Measurements from ENCODE around the gene ACTN3.
"Not testable (repeated sequence)": the region's sequence is repeated elsewhere in the genome, so short reads cannot be mapped to it uniquely, and the experiment has no call there.

ACTN3 gene

DNA sequence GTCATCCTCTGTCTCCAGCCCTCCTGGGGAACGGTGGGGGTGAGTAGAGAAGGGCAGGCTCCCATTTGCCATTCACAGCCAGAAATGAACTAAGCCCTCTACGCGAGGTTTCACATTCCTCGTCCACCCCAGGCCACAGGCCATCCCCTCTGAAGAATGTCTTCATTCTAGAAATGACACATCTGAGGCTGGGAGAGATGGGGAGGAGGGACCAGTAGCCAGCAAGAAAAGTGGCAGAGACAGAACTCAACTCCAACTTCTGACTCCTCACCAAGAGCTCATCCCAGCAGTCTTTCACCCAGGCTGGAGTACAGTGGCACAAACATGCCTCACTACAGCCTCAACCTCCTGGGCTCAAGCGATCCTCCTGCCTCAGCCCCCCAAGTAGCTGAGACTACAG lies 18.3 kb downstream of the ACTN3 start:
- no peak for DNase-seq (ENCODE audit: low read depth)

GRCh38 chr11:66566221-66566620 lies 19.5 kb downstream of the ACTN3 start:
- DNase-seq (ENCODE audit: low read depth) = no peak

DNA sequence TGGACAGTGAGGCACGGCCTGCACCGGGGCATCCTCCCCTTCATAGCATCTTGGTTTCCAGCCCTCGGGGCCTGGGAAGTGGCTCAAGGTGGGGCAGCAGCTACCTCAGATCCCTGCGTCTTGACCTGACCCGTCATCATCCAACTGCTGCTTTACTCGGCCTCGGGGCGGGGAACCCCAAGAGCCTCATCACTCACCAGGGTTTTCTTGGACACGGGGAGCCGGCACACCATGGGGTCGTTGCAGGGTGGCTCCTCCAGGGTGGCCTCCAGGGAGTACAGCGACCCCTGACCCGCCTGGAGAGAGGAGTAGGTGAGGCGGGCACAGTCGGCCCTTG lies 21.1 kb downstream of the ACTN3 start:
- DNase-seq (ENCODE audit: low read depth) = no peak

DNA sequence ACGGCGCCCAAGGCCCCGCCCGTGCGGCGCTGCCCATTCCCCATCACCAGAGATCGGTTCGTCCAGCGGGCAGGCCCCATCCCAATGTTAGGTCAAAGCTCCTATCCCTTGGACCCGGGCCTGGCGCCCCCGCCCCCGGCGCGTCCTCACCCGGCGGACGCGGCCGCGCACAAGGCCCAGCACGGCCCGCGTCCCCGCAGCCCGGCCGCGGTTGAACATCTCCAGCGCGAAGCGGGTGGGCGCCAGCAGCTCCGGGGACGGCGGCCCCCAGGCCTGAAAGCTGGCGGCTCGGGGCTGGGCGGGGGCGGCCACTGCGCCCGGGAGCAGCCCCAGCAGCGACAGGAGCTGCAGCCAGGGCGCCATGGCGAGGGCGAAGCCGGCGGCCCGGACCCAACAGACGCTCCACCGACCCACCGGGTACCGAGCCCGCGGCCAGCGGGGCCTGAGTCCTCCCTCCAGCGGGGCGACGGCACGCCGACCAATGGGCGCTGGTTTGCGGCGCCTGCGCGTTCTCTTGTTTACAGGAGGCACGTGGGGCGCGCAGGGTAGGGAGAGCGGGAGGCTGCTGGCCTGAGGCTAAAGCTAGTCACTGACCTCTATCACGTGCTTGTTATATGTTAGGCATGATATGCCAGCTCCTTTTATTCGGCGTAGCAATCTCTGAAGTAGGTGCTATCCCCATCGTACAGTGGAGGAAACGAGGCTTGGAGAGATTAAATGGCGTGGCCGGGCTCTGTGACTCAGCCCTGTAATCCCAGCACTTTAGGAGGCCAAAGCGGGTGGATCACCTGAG lies 21.6 kb downstream of the ACTN3 start, which contains the start of gene CTSF:
Gene CTSF (minus strand): TSS at position 483 of the 793 bp plus-strand sequence. CDS start 120 bp downstream, at position 363.
- peak; percentile 57 for DNase-seq (ENCODE audit: low read depth)

DNA sequence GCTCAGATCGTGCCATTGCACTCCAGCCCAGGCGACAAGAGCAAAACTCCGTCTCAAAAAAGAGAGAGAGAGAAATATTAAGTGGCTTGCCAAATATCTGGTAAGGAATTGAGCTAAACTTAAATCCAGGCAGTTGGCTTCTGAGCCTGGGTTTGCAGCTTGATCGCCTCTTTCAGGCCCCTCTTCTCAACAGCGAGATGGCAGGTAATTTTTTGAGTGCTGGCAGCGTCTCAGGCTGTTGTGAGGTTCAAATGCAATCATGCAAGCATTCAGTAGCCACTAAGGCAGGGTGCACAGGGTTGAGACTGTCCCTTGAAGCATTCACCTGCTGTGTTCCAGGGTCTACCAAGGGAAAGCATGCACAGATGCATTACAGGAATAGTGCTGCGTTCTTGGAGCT lies 22.4 kb downstream of the ACTN3 start:
- no peak for DNase-seq (ENCODE audit: low read depth)

- DNase-seq (ENCODE audit: low read depth) = no peak
Observed at GRCh38 chr11:66570079-66570849, 23.6 kb downstream of the ACTN3 start.

DNA sequence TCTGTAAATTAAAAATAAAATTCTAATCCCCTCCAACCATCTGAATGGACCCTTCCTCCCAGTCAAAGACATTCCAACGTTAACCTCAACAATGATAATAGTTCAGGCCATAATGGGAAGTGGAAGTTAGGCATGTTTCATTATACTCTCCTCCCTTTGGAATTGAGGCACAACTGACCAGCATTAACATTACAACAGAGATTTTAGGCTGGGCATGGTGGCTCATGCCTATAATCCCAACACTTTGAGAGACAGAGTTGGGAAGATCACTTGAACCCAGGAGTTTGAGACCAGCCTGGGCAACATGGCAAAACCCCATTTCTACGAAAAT lies 24.1 kb downstream of the ACTN3 start:
- DNase-seq (ENCODE audit: low read depth) = no peak

DNA sequence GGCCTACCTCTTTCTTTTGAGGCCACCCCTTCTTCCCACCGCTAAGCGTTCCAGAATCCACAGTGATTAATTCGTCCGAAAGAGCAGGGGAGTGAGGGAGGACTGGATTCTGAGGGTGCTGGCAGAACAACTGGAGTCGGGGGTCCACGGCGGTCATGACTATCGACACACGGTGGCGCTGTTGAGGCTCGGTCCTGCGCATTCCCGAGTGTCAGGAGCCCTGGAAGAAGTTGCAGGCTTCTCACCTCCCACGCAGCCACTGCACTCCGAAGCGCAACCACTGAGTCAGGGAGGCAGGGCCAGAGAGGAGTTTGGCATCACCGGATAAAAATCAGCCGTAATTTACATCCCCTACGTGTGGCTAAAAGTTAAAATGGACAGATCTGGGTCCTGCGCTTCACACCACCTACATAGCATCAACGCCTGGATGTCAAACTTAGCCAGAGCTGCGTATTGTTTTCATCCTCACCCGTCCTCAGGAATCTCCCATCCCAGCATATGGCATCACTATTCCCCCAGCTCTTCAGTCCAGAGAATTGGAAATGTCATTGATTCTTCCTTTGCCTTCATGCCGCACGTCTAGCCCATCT lies 32.4 kb downstream of the ACTN3 start:
- DNase-seq (ENCODE audit: low read depth) = peak; percentile 73

DNA sequence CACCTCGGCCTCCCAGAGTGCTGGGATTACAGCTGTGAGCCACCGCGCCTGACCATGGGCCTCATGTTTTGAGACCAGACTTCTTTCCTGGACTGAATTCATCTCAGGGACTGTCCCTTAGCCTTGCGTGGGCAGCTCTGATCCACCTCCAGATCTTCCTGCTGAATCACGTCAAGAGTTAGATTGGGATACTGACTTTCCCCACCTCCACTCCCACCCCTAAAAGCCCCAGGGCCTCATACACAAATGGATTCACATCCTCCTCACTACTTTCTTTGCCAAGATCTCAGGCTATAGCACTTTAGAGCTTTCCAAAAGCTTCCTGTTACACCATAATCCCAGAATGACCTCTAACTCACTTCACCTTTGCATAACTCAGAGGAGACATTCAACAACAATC lies 34.1 kb downstream of the ACTN3 start:
- no peak for DNase-seq (ENCODE audit: low read depth)

DNA sequence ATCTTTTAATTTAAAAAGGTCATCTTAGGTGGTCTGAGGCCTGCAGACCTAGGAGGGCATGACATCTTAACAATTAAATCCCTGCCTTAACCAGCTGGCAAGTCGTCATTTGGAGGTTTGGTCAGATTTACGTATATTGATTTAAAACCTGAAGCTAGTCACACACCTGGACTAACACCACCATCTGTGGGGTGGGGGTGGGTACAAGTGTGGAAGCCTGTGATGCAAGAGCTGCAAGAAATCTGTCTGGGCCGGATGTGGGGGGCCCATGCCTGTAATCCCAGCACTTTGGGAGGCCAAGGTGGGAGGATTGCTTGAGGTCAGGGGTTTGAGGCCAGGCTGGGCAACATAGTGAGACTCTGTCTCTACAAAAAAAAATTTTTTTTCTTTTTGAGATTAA lies 34.6 kb downstream of the ACTN3 start:
- no peak for DNase-seq (ENCODE audit: low read depth)

- not testable (repeated sequence) for DNase-seq (ENCODE audit: low read depth)
Observed at GRCh38 chr11:66582565-66583147, 36.0 kb downstream of the ACTN3 start.

GRCh38 chr11:66585447-66585846 lies 38.7 kb downstream of the ACTN3 start:
- not testable (repeated sequence) for DNase-seq (ENCODE audit: low read depth)

- DNase-seq (ENCODE audit: low read depth) = no peak
Observed at GRCh38 chr11:66586136-66586535, 39.4 kb downstream of the ACTN3 start.

DNA sequence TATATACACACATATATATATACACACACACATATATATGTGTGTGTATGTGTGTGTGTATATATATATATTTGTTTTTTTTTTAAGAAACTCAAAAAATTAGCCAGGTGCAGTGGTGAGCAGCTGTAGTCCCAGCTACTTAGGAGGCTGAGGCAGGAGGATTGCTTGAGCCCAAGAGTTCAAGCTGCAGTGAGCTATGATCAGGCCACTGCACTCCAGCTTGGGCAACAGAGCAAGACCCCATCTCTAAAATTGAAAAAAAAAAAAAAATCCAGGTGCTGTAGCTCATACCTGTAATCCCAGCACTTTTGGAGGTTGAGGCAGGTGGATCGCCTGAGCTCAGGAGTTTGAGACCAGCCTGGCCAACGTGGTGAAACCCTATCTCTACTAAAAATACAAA lies 42.6 kb downstream of the ACTN3 start:
- DNase-seq (ENCODE audit: low read depth) = not testable (repeated sequence)

DNA sequence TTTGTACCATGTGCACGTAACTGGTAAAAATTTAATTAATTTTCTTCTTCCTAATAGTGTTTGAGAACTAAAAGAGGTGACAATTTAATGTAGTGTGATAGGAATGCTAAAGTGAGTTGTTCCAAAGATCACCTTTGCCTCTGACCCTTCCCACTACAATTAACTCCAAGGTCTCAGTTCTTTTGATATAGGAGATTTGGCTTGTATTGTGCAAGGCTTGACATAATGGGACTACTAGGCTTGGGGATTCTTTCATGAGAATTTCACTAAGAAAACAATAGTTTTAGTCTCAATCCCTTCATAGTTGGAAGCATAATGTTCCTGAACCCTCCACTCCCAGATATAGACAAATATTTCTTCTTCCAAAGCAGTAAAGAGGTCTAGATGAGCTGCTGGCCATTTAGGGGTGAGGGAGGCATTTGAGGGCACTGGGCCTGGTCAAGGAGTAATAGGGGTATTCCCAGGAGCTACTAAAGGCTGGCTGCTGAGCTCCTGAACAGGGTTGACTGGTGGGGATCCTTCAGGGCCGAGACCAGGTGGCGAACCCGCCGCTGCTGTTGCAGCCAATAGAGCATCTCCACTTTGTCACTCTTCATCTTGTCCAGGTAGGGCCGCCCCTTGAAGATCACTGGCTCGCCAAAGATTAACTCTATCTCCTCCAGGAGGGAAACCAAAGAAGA lies 43.4 kb downstream of the ACTN3 start:
- no peak for DNase-seq (ENCODE audit: low read depth)

DNA sequence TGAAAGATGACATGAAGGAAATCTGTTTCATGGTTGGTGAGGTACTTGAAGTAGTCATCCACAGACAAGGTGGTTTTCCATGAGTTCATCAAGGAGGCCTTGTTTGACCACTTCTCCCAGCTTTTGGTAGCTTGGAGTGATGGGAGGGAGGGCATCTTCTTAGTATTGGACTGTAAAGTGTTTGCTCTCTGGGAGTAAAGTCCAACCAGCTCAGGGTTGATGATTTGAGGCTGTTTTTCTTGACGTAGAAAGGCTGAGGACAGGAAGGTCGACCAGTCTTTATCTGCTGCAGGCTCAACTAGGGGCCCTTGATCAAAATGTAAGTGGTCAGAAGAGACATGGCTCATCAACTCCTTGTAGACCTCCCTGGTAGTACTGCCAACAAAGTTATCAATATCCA lies 44.5 kb downstream of the ACTN3 start:
- no peak for DNase-seq (ENCODE audit: low read depth)

DNA sequence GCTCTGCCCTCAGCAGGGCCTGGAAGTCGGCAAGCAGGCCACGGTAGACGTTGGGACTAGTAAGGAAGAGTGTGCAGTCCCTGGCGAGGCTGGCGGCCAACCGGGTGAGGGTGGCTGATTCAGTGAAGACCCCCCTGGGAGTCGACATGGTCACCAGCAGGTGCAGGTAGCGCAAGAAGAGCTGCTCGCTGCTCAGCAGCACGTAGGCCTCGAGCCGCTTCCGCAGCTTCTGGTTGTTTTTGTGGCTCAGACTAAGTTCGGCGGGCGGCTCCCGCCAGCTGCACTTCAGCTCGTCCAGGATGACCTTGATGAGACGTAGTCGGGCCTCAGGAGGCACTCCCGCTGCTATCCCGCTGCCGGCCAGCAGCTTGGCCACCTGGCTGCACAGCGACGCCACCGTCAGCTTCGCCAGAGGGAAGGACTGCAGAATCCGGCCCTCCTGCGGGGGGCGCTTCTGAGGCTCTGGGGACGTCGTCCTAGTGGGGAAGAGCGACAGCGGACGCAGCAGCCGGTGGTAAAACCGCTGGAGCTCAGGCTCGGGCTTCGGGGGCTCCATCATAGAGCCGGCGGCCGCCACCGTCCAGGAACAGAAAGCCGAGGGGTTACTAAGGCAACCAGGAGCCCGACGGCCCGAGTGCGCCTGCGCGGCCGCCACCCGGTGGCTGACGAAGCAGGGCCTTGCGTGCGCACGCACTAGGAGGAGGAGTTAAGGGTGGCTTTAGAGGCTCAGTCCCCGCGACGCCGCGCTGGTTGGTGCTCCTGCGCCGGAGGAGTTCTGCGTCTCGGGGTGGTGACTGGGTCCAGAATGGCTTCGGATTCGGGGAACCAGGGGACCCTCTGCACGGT lies 46.0 kb downstream of the ACTN3 start, which contains the start of the genes CCDC87 and CCS:
Gene CCDC87 (minus strand): TSS at position 607 of the 846 bp plus-strand sequence. CDS start 48 bp downstream, at position 559.
Gene CCS (plus strand): TSS at position 729 of the 846 bp plus-strand sequence. CDS start 77 bp downstream, at position 806.
- DNase-seq (ENCODE audit: low read depth) = peak; percentile 99

DNA sequence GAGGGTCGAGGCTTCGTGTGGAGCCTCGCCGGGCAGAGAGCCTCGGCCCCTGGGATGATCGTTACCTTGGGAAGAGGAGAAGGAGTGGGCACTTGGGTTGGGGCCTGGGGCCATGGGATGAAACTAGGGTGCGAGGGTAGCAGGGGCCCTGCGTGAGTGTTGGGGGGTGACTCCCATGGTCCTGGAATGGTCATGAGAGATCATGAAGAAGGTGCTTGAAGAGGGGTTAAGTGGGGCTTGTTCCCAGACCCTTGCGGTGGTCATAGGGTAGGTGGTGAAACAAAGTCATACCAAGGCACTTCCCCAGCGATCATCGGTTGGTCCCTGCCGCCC lies 46.6 kb downstream of the ACTN3 start:
- no peak for DNase-seq (ENCODE audit: low read depth)

GRCh38 chr11:66593650-66594049 lies 46.9 kb downstream of the ACTN3 start:
- DNase-seq (ENCODE audit: low read depth) = no peak

DNA sequence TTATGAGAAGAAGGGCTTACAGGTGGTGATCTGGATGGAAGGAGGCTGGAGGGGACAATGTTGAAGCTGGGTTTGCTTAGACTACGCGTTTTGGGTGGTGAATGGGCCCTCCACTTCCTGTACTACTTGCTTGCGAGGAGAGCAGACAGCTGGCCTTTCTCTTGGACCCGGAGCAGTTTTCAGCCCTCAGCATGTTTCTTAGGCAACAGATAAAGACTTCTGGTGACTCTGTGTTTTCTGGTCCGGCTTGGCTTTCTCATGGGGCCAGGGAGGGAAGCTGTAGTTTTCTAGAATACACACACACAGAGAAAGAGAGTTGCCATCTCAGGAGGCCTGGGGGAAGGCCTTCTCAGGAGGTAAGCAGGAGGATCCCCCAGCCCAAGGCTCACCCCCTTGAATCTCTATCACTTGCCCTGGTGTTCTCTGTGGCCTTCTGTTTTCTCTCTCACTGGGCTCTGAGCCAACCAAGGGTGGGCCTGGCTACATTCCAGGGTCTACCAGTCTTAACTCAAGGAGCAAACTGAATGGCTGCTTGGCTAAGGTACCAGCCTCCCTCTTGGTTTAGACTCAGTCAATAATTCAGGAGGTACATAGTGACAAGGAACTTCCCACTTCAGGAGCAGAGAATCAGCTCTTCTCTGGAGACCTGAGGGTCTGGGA lies 48.7 kb downstream of the ACTN3 start:
- DNase-seq (ENCODE audit: low read depth) = no peak

DNA sequence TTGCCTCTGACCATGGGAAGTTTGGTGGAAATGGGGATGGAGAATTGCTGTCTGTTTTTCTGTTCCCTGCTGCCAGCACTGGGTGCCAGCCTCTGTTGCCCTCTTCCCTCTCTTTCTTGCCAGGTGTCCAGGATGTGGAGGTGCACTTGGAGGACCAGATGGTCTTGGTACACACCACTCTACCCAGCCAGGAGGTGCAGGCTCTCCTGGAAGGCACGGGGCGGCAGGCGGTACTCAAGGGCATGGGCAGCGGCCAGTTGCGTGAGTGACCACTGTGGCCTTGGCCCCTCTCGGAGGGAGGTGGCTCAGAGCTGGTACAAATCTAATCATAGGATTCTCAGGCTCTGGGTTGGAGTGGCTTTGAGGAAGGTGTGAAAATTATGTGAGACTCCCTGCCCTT lies 52.3 kb downstream of the ACTN3 start:
- DNase-seq (ENCODE audit: low read depth) = no peak

Data from stimulated activated CD8-positive, alpha-beta memory T cell treated with anti-CD3 and anti-CD28 coated beads, Interleukin-12 subunit alpha, Interleukin-12 subunit beta, amount 100 ng/mL, for 1 hour (primary cell).